ENCODE data around the gene KRT86. TPM values are rescaled to one million over a fixed set of nuclear protein-coding genes. Genes with fewer than 3 reads are reported as not detected.

KRT86 gene
- polyA plus RNA-seq, 2 donors: 0.04 to 0.10 TPM

DNA sequence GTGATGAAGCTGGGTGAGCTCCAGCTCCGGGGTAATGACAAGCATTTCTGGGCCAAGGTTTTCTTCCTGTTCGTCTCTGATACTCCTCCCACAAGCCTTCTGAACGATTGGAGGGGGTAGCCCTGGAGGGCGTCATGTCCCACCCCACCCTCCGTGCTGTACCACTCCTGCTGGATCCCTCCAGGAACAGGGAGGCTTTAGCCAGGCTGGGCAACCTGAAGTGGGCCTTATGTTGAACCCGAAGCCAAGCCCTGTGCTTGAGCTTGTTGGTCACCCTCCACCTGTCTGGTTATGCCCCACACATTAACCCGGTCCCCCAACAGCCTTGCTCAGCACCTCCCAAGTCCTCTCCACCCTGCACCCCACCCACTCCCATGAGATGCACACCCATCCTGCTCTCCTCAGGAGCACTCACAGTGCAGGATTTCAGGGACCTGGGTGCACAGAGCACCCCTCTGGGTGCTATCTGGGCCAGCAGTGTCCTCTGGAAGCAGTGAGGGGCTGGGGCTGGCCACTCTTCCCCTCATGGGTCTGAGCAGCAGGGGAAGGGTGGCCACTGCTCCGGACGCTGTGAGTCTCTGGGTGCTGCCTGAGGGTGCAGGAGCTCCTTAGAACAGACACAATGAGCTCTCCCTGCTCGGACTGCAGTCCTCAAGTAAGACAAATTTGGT is 53.5 kb downstream of the KRT86 start:
- no peaks in the 10 kb centered on the region for H3K27me3 ChIP-seq (ENCODE audit: control insufficient read depth in 1 of 2, insufficient read depth in 2 of 2, low read length in 2 of 2)
- H3K27ac ChIP-seq (ENCODE audit: low read depth in 2 of 2, low read length in 1 of 2): peak overlapping the region; percentile 32 to 73
- no peaks in the 10 kb centered on the region for H3K36me3 ChIP-seq (ENCODE audit: control insufficient read depth in 2 of 2, insufficient read depth in 2 of 2, low read length in 1 of 2)
- H3K9me3 ChIP-seq (ENCODE audit: control insufficient read depth in 2 of 2, insufficient read depth in 1 of 2, low read depth in 1 of 2, low read length in 1 of 2): no peaks in the 10 kb centered on the region
- H3K4me3 ChIP-seq (ENCODE audit: low read depth in 1 of 2, low read length in 2 of 2): no peak overlapping the region
- WGBS, 2 donors: 46 to 61% methylated on average over 10 of the region's 10 CpGs
- peaks cover 0 to 4% of the 10 kb centered on the region in 2 donors for H3K4me1 ChIP-seq (ENCODE audit: control insufficient read depth in 2 of 2, insufficient read depth in 2 of 2, low read length in 1 of 2)

DNA sequence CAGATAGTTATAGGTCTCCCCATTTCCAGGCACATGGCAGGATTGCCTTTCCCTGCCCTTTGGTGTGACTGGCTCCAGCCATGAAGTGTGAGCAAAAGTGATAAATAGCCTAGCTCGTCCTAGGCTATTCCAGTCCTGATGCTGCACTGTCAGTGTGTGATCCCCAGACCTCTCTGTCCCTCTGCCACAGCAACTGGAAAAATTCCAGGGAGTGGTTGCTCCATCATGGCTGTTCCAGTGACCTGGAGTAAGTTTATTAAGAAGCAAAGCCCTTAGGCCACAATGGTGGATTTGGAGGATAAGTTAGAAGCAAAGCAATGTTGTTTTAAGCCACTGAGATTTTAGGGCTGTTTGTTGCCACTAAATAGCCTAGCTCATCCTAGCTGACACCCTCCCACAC is 56.6 kb downstream of the KRT86 start:
- peaks cover 0 to 4% of the 10 kb centered on the region in 2 donors for H3K4me1 ChIP-seq (ENCODE audit: control insufficient read depth in 2 of 2, insufficient read depth in 2 of 2, low read length in 1 of 2)
- H3K4me3 ChIP-seq (ENCODE audit: low read depth in 1 of 2, low read length in 2 of 2): no peak overlapping the region
- H3K9me3 ChIP-seq (ENCODE audit: control insufficient read depth in 2 of 2, insufficient read depth in 1 of 2, low read depth in 1 of 2, low read length in 1 of 2): peaks cover 0 to 2% of the 10 kb centered on the region in 2 donors
- no peak overlapping the region for H3K27ac ChIP-seq (ENCODE audit: low read depth in 2 of 2, low read length in 1 of 2)
- H3K36me3 ChIP-seq (ENCODE audit: control insufficient read depth in 2 of 2, insufficient read depth in 2 of 2, low read length in 1 of 2): no peaks in the 10 kb centered on the region
- WGBS, 2 donors: 39 to 62% methylated on average over 1 of the region's 1 CpG
- no peaks in the 10 kb centered on the region for H3K27me3 ChIP-seq (ENCODE audit: control insufficient read depth in 1 of 2, insufficient read depth in 2 of 2, low read length in 2 of 2)

DNA sequence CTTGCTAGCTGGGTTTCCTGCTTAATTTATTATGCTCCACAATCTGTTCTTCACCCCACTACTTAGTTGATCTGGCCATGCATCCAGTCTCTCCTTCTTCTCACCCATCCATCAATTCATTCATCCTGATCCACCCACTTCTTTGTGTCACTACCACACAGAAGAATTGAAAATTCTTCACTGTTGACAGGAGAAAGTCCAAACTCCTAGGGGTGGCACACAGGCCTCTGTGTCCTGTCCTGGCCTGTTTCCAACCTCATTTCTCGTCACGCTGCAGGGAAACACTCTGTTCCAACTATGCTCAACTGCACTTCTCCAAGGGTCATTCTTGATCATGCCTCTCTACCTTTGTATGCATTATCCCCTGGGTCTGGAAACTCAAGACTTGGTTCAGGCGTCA is 57.4 kb downstream of the KRT86 start:
- Histone ChIP-seq H3K27ac (ENCODE audit: low read depth in 2 of 2, low read length in 1 of 2) (no peak overlapping the region), H3K9me3 (ENCODE audit: control insufficient read depth in 2 of 2, insufficient read depth in 1 of 2, low read depth in 1 of 2, low read length in 1 of 2) (peaks cover 0 to 2% of the 10 kb centered on the region in 2 donors), H3K36me3 (ENCODE audit: control insufficient read depth in 2 of 2, insufficient read depth in 2 of 2, low read length in 1 of 2) (no peaks in the 10 kb centered on the region), H3K4me3 (ENCODE audit: low read depth in 1 of 2, low read length in 2 of 2) (no peak overlapping the region), H3K4me1 (ENCODE audit: control insufficient read depth in 2 of 2, insufficient read depth in 2 of 2, low read length in 1 of 2) (peaks cover 0 to 4% of the 10 kb centered on the region in 2 donors), H3K27me3 (ENCODE audit: control insufficient read depth in 1 of 2, insufficient read depth in 2 of 2, low read length in 2 of 2) (no peaks in the 10 kb centered on the region)
- WGBS, 2 donors: 78 to 85% methylated on average over 3 of the region's 3 CpGs

GRCh38 chr12:52332381-52332780 is 57.9 kb downstream of the KRT86 start:
- WGBS, 2 donors: 77 to 90% methylated on average over 1 of the region's 1 CpG
- Histone ChIP-seq H3K4me1 (ENCODE audit: control insufficient read depth in 2 of 2, insufficient read depth in 2 of 2, low read length in 1 of 2) (peaks cover 0 to 4% of the 10 kb centered on the region in 2 donors), H3K27me3 (ENCODE audit: control insufficient read depth in 1 of 2, insufficient read depth in 2 of 2, low read length in 2 of 2) (no peaks in the 10 kb centered on the region), H3K36me3 (ENCODE audit: control insufficient read depth in 2 of 2, insufficient read depth in 2 of 2, low read length in 1 of 2) (no peaks in the 10 kb centered on the region), H3K27ac (ENCODE audit: low read depth in 2 of 2, low read length in 1 of 2) (no peak overlapping the region), H3K9me3 (ENCODE audit: control insufficient read depth in 2 of 2, insufficient read depth in 1 of 2, low read depth in 1 of 2, low read length in 1 of 2) (peaks cover 0 to 2% of the 10 kb centered on the region in 2 donors), H3K4me3 (ENCODE audit: low read depth in 1 of 2, low read length in 2 of 2) (no peak overlapping the region)

GRCh38 chr12:52333321-52333720 is 58.9 kb downstream of the KRT86 start:
- no peaks in the 10 kb centered on the region for H3K4me1 ChIP-seq (ENCODE audit: control insufficient read depth in 2 of 2, insufficient read depth in 2 of 2, low read length in 1 of 2)
- no peaks in the 10 kb centered on the region for H3K36me3 ChIP-seq (ENCODE audit: control insufficient read depth in 2 of 2, insufficient read depth in 2 of 2, low read length in 1 of 2)
- no peak overlapping the region for H3K27ac ChIP-seq (ENCODE audit: low read depth in 2 of 2, low read length in 1 of 2)
- 51 to 79% methylated on average over 3 of the region's 3 CpGs for WGBS, 2 donors
- no peaks in the 10 kb centered on the region for H3K27me3 ChIP-seq (ENCODE audit: control insufficient read depth in 1 of 2, insufficient read depth in 2 of 2, low read length in 2 of 2)
- no peak overlapping the region for H3K4me3 ChIP-seq (ENCODE audit: low read depth in 1 of 2, low read length in 2 of 2)
- peaks cover 0 to 2% of the 10 kb centered on the region in 2 donors for H3K9me3 ChIP-seq (ENCODE audit: control insufficient read depth in 2 of 2, insufficient read depth in 1 of 2, low read depth in 1 of 2, low read length in 1 of 2)

DNA sequence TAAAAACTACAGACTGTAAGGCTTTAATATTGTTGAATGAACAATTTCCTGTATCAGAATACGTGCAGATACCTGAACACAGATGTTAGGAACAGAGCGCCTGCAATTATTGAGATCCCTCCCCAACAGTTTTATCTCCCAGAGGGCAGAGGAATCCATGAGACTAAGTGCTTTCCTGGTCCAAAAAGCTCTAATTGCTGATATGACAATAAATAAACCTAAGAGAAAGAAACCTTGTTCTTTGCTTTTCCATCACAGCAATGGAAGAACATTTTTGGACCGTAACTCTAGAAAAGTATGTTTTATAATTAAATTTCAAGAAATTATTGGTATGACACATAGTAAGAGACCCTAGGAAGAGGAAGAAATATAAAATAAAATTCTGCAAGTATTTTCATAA is 59.7 kb downstream of the KRT86 start:
- H3K36me3 ChIP-seq (ENCODE audit: control insufficient read depth in 2 of 2, insufficient read depth in 2 of 2, low read length in 1 of 2): no peaks in the 10 kb centered on the region
- no peak overlapping the region for H3K27ac ChIP-seq (ENCODE audit: low read depth in 2 of 2, low read length in 1 of 2)
- no peaks in the 10 kb centered on the region for H3K4me1 ChIP-seq (ENCODE audit: control insufficient read depth in 2 of 2, insufficient read depth in 2 of 2, low read length in 1 of 2)
- WGBS, 2 donors: 87 to 89% methylated on average over 3 of the region's 3 CpGs
- H3K4me3 ChIP-seq (ENCODE audit: low read depth in 1 of 2, low read length in 2 of 2): no peak overlapping the region
- peaks cover 0 to 2% of the 10 kb centered on the region in 2 donors for H3K9me3 ChIP-seq (ENCODE audit: control insufficient read depth in 2 of 2, insufficient read depth in 1 of 2, low read depth in 1 of 2, low read length in 1 of 2)
- H3K27me3 ChIP-seq (ENCODE audit: control insufficient read depth in 1 of 2, insufficient read depth in 2 of 2, low read length in 2 of 2): no peaks in the 10 kb centered on the region

GRCh38 chr12:52335598-52336262 is 61.3 kb downstream of the KRT86 start:
- H3K27ac ChIP-seq (ENCODE audit: low read depth in 2 of 2, low read length in 1 of 2): no peak overlapping the region
- H3K9me3 ChIP-seq (ENCODE audit: control insufficient read depth in 2 of 2, insufficient read depth in 1 of 2, low read depth in 1 of 2, low read length in 1 of 2): peaks cover 0 to 2% of the 10 kb centered on the region in 2 donors
- 84% methylated on average over 4 of the region's 4 CpGs for WGBS, 2 donors
- H3K27me3 ChIP-seq (ENCODE audit: control insufficient read depth in 1 of 2, insufficient read depth in 2 of 2, low read length in 2 of 2): no peaks in the 10 kb centered on the region
- no peak overlapping the region for H3K4me3 ChIP-seq (ENCODE audit: low read depth in 1 of 2, low read length in 2 of 2)
- no peaks in the 10 kb centered on the region for H3K36me3 ChIP-seq (ENCODE audit: control insufficient read depth in 2 of 2, insufficient read depth in 2 of 2, low read length in 1 of 2)
- no peaks in the 10 kb centered on the region for H3K4me1 ChIP-seq (ENCODE audit: control insufficient read depth in 2 of 2, insufficient read depth in 2 of 2, low read length in 1 of 2)

DNA sequence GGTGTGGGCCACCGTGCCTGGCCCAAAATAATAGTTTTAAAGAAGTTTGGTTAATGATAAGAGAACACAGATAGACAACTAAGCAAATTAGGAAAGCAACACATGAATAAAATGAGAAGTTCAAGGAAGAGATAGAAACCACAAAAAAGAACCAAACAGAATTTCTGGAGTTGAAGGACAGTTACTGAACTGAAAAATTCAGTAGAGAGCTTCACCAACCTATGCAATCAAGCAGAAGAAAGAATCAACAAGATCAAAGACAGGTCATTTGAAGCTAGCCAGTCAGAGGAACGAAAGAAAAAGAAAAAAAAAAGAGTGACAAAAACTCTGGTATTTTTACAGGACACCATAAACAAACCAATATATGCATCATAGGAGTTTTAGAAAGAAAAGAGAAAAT is 62.2 kb downstream of the KRT86 start:
- H3K4me1 ChIP-seq (ENCODE audit: control insufficient read depth in 2 of 2, insufficient read depth in 2 of 2, low read length in 1 of 2): no peaks in the 10 kb centered on the region
- no peaks in the 10 kb centered on the region for H3K36me3 ChIP-seq (ENCODE audit: control insufficient read depth in 2 of 2, insufficient read depth in 2 of 2, low read length in 1 of 2)
- no peak overlapping the region for H3K4me3 ChIP-seq (ENCODE audit: low read depth in 1 of 2, low read length in 2 of 2)
- H3K9me3 ChIP-seq (ENCODE audit: control insufficient read depth in 2 of 2, insufficient read depth in 1 of 2, low read depth in 1 of 2, low read length in 1 of 2): peaks cover 0 to 2% of the 10 kb centered on the region in 2 donors
- no peak overlapping the region for H3K27ac ChIP-seq (ENCODE audit: low read depth in 2 of 2, low read length in 1 of 2)
- 71 to 89% methylated on average over 2 of the region's 2 CpGs for WGBS, 2 donors
- no peaks in the 10 kb centered on the region for H3K27me3 ChIP-seq (ENCODE audit: control insufficient read depth in 1 of 2, insufficient read depth in 2 of 2, low read length in 2 of 2)

GRCh38 chr12:52337054-52337453 is 62.6 kb downstream of the KRT86 start:
- Histone ChIP-seq H3K9me3 (ENCODE audit: control insufficient read depth in 2 of 2, insufficient read depth in 1 of 2, low read depth in 1 of 2, low read length in 1 of 2) (peaks cover 0 to 2% of the 10 kb centered on the region in 2 donors), H3K4me3 (ENCODE audit: low read depth in 1 of 2, low read length in 2 of 2) (no peak overlapping the region), H3K4me1 (ENCODE audit: control insufficient read depth in 2 of 2, insufficient read depth in 2 of 2, low read length in 1 of 2) (no peaks in the 10 kb centered on the region), H3K27me3 (ENCODE audit: control insufficient read depth in 1 of 2, insufficient read depth in 2 of 2, low read length in 2 of 2) (no peaks in the 10 kb centered on the region), H3K36me3 (ENCODE audit: control insufficient read depth in 2 of 2, insufficient read depth in 2 of 2, low read length in 1 of 2) (no peaks in the 10 kb centered on the region), H3K27ac (ENCODE audit: low read depth in 2 of 2, low read length in 1 of 2) (no peak overlapping the region)
- 36 to 40% methylated on average over 1 of the region's 1 CpG for WGBS, 2 donors

All from esophagus (tissue), 2 donors.